ENCODE results near the gene ERC1.
"Not testable (repeated sequence)": the region's sequence is repeated elsewhere in the genome, so short reads cannot be mapped to it uniquely, and the experiment has no call there.

The ERC1 gene

DNA sequence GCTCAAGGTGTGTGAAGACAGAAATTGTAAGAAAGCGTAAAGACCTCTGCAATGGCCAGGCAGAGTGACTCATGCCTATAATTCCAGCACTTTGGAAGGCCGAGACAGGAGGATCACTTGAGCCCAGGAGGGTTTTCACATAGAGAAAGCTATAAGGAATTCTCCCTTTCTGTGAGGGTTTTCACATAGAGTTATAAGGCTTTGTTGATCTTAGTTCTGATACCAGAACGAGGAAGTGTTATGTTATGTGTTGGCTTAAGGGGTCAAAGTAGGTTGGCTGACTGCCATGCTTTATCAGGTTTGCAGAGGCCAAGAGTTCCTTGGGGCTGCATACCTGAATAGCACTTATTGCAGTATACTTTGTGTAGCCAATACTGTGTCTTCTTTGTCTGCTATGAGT is 139.1 kb downstream of the ERC1 start:
- DNase-seq (ENCODE audit: low spot score) = no peak

DNA sequence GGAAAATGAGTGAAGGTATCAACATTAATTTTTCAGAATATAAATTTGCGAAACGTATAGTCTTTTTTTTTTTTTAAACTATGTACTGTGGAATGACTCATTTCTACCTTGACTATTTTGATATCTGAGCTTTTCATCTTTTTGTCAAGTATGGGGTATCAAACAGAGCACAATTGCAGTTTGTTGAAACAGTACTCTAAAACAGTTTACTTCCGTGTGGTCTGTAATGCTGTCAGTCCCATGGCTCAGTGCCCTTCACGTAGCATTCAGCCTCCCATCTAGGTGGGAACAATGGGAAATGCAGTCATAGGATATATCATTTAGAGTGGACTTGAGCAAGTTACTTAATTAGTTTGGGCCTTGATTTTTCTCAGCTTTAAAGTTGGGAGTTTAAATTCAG is 139.5 kb downstream of the ERC1 start:
- no peak for DNase-seq (ENCODE audit: low spot score)

DNA sequence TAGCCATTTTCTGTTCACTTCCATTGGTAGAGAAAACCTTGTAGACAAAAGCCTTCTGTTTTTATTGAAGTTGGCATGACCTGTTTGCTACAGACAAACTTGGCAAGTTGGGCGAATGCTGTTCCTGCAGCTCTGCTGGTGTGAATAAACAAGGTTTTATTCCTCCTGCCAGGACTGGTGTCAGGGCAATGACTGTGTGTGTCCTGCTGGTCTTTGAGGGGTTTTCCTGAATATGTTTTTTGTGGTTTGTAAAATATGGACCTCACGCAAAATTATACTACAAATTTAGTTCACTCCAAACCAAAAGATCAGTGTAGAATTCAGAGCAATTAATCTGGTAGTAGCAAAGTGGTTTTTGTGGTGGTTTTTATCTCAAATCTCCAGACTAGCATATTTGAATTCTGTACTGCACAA is 140.8 kb downstream of the ERC1 start:
- DNase-seq (ENCODE audit: low spot score) = no peak

GRCh38 chr12:1132311-1132710 is 141.3 kb downstream of the ERC1 start:
- no peak for DNase-seq (ENCODE audit: low spot score)

DNA sequence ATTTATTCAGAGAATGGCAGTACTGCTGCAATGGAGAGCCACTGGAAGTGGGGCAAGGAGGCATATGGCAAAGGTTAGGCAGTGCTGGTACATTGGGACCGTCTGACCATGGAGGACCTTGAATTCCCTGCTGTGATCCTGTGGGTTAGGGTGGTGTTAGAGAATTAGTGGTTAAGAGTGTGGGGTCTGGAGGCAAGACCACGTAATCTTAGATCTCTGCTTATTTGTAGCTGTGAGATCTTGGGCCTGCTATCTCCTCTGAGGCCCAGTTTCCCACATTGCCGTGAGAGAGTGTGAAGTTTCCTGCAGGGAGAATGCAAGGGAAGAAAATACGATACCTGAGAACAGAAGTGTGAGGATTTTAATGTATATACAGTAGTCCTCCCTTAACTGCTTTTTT is 147.7 kb downstream of the ERC1 start:
- DNase-seq (ENCODE audit: low spot score) = no peak

GRCh38 chr12:1146758-1147157 is 155.7 kb downstream of the ERC1 start:
- not testable (repeated sequence) for DNase-seq (ENCODE audit: low spot score)

- DNase-seq (ENCODE audit: low spot score) = no peak
Observed at GRCh38 chr12:1147821-1148220, 156.8 kb downstream of the ERC1 start.

DNA sequence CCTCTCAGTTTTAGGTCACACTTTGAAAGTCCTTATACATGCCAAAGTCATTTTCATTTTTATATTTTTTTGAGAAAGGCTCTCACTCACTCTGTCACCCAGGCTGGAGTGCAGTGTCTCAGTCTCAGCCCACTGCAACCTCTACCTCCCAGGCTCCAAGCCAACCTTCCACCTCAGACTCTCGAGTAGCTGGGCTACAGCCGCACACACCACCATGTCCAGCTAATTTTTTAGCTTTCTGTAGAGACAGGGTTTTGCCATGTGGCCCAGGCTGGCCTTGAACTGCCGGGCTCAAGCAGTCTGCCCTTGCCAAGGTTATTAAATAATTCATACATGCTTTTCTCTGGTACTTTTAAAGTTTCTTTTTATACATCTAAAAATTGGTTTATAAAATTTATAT is 166.0 kb downstream of the ERC1 start:
- no peak for DNase-seq (ENCODE audit: low spot score)

DNA sequence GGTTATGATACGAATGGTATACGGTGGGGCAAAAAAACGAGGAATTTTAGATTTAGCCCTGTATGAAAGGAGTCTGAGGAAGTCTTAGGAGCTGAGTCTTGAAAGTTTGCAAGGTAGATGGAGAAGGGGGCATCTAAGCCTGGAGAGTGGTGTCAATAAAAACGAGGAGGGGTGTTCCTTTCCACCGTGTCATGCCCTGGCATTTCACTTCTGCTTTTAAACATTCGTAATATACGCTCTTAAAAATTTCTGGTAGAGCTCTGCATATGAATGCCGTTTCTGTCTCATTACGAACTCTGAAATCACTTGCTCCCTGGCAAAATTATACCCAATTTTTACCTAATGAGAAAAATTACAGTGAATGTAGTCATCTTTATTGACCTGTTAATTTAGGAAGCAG is 170.2 kb downstream of the ERC1 start:
- no peak for DNase-seq (ENCODE audit: low spot score)

GRCh38 chr12:1162081-1162760 is 171.2 kb downstream of the ERC1 start:
- no peak for DNase-seq (ENCODE audit: low spot score)

GRCh38 chr12:1167784-1168183 is 176.8 kb downstream of the ERC1 start:
- DNase-seq (ENCODE audit: low spot score) = no peak

DNA sequence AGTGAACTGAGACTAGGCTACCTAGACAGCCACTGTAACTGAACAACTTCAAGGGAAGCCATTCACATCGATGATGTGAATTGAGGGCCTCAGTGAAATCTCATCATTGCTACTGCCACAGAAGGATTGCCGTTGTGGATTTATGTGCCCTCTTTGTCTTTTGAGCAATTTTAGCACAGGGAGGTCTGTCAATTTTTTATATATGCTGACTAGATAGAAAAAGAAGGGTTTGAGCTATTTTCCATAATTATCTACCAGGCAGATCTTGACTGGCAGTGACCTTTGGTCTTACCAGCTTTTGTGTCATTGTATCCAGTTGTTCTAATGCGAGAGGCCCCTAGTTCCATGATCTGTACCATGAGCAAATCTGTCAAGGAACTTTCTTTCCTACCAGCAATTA is 179.4 kb downstream of the ERC1 start:
- DNase-seq (ENCODE audit: low spot score) = no peak

- no peak for DNase-seq (ENCODE audit: low spot score)
Observed at GRCh38 chr12:1171657-1172408, 180.8 kb downstream of the ERC1 start.

DNA sequence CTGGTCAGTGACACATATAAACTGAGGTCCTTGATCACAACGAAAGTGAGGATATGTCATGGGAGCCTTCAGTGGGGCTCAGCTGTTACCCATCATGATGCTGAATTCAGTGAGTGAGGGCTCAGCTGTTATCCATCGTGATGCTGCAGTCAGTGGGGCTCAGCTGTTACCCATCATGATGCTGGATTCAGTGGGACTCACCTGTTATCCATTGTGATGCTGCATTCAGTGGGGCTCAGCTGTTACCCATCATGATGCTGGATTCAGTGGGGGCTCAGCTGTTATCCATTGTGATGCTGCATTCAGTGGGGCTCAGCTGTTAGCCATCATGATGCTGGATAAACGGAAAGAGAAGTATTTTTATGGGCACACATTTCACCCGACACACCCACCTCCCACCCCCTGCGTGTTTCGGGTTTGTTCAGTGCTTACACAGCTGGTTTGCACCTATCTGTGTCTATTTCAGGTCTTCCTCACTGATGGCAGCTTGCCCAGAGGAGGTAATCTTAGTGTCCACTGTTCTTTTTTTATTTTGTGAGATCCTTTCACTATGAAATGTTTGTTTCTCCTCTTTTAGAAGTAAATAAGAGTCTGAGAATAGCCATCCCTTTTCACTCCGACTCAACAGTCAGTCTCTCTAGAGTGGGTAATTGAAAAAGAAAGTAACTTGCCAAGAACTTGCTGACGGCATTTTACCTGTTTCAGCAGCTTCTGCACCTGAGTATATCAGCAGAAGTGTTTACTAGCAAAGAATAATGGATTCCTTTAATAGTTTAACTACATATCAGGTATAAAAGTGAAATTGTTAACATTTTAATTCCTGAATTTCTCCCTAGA is 183.0 kb downstream of the ERC1 start:
- no peak for DNase-seq (ENCODE audit: low spot score)

DNA sequence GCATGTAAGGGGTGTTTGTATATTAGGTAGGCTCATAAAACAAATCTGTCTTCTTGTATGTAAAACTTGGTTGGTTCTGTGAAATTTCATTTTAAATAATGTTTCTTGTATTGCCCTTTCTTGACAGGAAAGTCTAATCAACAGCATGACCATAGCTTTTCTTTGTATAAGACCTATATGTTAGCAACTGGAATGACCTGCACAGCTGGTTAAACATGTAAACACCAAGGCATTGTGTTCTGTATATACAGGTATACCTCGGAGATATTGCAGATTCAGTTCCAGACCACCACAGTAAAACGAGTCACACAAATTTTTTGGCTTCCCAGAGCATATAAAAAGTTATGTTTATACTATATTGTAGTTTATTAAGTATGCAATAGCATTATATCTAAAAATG is 183.6 kb downstream of the ERC1 start:
- no peak for DNase-seq (ENCODE audit: low spot score)

GRCh38 chr12:1176191-1176590 is 185.2 kb downstream of the ERC1 start:
- DNase-seq (ENCODE audit: low spot score) = no peak

DNA sequence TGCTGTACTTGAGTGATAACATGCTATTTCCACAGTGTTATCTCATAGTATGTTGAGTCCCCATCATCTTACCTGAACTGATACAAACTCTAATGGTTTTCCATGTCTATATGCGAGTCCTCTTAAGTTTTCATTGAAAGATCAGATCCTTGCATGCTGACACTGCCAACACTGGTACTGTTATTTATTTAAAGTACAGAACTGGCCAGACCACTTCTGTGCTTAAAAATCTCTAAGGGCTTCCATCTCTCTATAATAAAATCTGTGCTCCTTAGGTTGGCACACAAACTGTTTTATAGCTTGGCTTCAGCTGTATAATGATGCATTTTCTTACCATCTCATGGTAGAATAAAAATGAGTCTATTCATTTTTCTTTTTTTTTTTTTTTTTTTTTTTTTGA is 188.1 kb downstream of the ERC1 start:
- DNase-seq (ENCODE audit: low spot score) = no peak

DNA sequence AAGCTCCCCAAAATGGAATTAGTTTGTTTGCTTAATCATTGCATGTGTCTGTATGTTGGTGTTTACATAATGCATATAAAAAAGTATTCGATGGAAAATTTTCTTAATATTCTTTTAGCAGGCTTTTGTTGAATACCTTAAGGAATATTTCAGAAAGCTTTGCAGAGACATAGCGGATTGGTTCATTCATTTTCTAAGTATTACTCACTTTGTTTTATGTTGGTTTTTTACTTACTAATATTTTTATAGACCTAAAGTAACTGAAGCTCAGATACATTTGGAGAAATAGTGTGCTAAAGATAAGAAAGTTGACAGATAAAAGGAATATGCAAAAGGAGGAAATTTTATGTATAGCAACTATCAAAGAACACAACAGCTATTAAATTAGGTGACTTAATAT is 191.0 kb downstream of the ERC1 start:
- no peak for DNase-seq (ENCODE audit: low spot score)

GRCh38 chr12:1184402-1184801 is 193.4 kb downstream of the ERC1 start:
- no peak for DNase-seq (ENCODE audit: low spot score)

GRCh38 chr12:1185460-1186182 is 194.6 kb downstream of the ERC1 start:
- no peak for DNase-seq (ENCODE audit: low spot score)

DNA sequence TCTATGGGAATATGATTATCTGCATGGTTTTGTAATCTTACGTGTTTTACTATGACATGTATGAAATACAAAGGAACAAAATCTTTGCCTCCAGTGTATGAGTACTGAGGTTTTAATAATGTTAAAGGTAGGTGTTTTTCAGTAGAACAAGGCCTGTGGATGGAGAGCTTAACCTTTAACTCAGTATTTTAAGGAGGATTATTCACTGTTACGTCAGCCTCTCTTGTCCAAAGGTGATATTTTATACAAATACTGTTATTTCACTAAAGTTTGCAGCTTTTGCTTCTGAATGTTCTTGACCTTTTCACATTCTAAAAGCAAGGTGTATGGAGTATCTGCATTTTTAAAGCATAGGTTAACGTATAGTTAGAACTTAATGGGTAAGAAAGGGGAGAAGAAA is 195.3 kb downstream of the ERC1 start:
- no peak for DNase-seq (ENCODE audit: low spot score)

GRCh38 chr12:1188016-1188415 is 197.0 kb downstream of the ERC1 start:
- no peak for DNase-seq (ENCODE audit: low spot score)
